CD4-positive, alpha-beta T cell treated with Interleukin-6 at 100 ng/mL for 8 hours (primary cell): ENCODE results near the gene PSMF1.
A peak's percentile ranks its signal among the peaks of the same experiment; 100 is the strongest.

Source experiments
- DNase-seq: peaks from one replicate; pipeline ENCODE4 v3.0.0-alpha.2; 2020; ENCODE audit warnings: mixed read lengths, low spot score

The PSMF1 gene

GRCh38 chr20:1190847-1191246 is 72.4 kb downstream of the PSMF1 start:
- no peak for DNase-seq

GRCh38 chr20:1191299-1191698 is 72.9 kb downstream of the PSMF1 start:
- DNase-seq, result no peak

- DNase-seq, result no peak
Observed at GRCh38 chr20:1195226-1195625, 76.8 kb downstream of the PSMF1 start.

DNA sequence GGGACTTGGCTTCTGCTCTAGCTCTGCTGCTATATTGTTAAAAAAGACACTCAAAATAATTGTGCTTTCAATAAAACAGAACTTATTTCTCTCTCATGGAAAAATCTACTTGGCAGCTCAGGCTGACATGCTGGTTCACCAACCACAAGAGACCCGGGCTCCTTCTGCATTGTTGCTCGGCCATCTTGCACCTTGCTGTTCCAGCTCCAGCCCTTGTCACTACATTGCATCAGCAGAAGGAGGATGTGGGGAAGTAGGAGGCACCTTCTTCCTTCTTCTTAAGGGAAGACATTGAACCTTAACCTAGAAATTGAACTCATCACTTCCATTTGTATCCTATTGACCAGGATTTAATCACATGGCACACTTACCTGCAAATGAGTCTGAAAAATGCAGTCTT is 78.2 kb downstream of the PSMF1 start:
- no peak for DNase-seq

GRCh38 chr20:1197801-1198200 is 79.4 kb downstream of the PSMF1 start:
- no peak for DNase-seq

- no peak for DNase-seq
Observed at GRCh38 chr20:1198751-1199150, 80.3 kb downstream of the PSMF1 start.

DNA sequence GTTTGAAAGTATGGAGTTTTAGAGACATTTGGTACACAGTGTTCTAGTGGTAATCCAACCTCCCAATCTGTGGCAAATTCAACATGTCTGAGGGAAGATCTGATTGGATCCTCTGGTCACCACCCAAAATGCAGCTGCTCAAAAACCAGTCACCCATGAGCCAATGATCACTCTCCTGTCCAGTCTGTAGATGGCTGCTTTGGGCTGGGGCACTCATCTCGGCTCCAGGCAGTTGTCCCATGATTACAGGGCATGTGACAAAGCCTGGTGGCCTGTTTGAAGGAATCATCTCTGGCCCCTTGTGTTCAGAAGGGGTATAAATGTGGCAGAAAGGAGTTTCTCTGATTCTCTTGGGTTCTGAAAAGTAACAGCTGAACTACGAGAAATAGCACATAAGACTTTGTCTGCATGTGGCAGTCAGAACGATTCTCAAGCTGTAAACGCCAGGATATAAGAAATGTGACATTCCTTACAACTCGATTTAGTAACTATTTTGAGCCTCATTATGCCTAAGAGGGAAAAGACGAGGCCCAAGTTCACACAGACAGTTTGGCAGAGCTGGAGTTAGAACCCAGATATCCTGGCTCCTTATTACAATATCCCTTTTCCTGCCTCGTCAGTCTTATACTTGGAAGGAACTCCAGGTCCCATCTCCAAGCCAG is 80.9 kb downstream of the PSMF1 start:
- no peak for DNase-seq

GRCh38 chr20:1199964-1200363 is 81.6 kb downstream of the PSMF1 start:
- DNase-seq, result no peak

- no peak for DNase-seq
Observed at GRCh38 chr20:1202762-1203504, 84.5 kb downstream of the PSMF1 start, which contains the start of gene C20orf202. TSS of gene C20orf202 (plus strand) at chr20:1203454. CDS start at chr20:1203586, 132 bp downstream.

DNA sequence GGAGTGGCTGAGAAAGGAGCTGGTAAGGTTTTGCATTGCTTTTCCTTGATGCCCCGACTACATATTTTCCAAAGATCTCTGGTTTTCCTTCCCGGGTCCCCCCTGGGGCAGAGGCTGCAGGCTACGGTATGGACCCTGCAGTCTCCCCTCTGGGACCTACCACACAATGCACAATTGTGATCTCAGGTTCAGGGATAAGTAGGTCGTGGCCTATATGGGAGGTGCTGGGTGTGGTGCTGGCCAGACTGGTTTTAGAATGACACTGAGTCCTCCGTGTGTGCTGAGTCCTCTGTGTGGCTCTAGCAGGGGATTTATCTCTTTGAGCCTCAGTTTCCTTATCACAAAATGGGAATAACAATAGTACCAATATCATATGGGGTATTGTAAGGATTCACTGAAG is 85.2 kb downstream of the PSMF1 start:
- no peak for DNase-seq

GRCh38 chr20:1204113-1204512 is 85.7 kb downstream of the PSMF1 start:
- no peak for DNase-seq

GRCh38 chr20:1204576-1204975 is 86.2 kb downstream of the PSMF1 start:
- no peak for DNase-seq

DNA sequence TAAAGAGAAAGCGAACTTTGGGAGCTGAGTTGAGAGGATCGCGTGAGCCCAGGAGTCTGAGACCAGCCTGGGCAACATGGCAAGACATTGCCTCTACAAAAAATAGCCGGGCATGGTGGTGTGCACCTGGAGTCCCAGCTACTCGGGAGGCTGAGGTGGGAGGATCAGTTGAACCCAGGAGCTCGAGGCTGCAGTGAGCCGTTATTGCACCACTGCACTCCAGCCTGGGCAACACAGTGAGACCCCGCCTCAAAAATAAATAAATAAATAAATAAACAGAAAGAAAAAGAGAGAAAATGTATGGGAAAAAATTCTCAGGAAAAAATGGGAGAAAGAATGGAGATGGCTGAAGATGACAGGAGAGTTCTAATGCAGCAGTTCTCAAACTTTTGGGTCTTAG is 87.4 kb downstream of the PSMF1 start:
- no peak for DNase-seq

DNA sequence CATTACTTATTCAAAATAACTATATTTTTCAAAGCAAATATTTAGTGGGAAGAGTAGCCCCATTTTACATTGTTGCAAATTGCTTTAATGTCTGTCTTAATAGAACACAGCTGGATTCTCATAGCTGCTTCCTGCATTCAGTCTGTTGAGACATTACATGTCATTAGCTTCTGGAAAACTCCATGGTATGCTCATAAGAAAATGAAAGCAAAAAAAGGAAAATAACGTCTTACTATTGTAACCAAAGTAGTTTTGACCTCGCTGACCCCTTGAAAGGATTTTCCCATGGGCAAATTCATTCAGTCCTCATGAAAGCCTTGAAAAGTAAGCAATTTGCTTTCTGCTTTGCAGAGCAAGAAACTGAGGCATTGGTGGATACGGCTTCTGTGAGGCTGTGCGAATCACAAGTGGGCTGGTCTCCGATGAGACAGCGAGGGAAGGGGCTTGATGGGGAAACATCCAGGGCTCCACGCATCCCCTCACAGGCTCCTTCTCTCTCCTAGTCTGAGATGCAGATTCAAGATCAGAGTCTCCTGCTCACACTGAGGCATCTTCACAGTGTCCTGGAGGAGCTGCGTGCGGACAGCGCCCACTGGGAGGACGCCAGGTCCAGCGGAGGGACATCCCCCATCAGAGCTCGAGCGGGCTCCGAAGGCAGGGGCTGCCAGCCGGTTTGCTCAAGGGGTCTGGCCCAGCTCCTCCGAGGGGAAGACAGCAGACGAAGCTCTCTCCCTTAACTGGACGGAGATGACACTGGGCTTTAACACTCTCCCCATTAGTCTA is 88.2 kb downstream of the PSMF1 start:
- no peak for DNase-seq

DNA sequence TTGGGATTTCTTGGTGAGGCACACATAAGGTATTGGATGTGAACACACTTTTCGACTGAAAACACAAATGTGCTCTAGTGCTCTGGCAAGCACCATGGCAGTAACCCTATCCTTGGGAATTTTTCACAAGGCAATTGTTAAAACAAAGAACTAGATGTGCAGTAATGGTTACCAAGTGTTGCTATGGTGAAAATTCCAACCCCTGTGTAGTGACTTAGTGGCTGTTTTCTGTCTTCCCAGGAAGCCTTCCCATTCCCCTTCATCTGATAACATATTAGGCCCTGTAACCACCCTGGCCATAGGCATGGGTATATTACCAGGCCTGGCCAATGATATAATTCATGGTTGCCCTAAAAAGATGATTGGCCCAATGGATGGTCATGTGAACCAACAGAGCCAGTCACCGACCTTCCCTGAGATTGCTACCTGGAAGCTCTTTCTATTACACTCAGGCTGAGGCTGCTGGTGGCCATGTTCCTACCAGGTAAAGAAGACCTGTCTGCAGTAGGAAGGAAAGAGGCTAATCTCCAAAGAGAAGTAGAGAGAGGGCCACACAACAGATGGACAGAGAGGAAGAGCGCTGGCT is 89.0 kb downstream of the PSMF1 start:
- no peak for DNase-seq

DNA sequence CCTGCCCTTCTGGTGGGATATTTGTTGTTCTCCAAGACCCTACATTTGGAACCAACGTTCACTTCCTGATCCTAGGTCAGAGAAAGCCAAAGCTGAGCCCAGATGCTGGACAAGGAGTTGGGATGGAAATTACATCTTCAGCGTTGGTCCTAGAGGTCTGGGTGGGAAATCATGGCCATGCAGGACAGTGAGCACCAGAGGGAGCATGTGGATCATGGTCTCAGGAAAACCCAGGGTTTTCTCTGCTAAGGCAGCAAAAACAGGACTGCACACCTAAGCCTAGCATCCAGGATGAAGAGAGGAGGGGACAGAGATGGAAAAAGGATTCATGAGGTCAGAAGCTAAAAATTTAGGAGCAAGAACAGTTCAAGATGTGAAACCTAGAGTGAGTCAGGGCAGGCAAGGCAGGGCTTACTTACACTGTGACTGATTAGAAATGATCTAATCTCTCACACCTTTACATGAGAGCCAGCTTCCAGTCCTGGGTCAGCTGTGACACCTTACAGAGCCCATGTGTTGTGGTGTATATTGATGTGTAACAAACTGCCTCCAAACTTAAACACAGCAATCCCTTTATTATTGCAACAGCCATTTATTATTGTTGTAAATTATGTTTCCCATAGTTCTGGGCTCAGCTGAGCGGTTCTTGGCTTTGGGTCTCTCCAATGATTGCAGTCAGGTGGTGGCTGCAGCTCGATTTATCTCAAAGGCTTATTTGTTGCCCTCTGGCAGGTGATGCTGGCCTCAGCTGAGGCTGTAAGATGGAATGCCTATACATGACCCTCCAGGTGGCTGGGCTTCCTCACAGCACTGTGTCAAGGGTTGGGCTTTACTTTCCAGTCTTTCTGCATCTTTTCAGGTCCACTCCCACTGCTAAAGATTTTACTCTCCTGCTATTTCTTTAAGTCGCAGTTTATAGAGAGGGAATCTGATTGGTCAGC is 91.3 kb downstream of the PSMF1 start:
- DNase-seq, result no peak

DNA sequence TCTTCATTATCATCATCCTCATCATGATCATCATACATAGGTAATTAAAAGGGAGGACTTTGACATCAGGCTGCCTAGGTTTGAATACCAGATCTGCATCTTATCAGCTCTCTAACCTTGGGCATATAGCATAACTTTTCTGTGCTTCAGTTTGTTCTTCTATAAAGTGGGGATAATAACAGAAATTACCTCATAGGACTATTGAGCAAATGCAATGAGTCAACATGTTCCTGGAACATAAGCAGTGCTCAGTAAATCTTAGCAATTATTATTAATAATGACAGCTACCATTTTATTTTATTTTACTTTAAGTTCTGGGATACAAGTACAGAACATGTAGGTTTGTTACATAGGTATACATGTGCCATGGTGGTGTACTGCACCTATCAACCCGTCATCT is 92.1 kb downstream of the PSMF1 start:
- DNase-seq, result no peak

DNA sequence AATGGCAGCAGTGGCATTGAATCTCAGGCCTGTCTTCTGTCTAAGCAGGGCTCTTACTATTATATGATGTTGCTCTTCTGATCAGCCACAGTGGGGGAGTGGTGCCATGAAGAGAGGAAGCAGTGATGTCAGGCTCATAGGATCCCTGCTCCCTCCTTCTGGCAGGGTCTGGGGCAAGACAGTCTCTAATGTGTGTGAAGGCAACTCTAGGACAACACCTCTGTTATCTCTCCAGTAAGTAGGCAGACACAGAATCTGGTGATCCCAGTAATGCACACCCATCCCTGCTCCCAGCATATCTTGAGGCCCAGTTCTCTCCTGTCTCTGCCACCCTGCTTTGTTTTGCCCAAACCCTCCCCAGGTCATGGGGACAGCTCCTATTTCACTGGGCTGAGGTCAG is 93.6 kb downstream of the PSMF1 start:
- no peak for DNase-seq

DNA sequence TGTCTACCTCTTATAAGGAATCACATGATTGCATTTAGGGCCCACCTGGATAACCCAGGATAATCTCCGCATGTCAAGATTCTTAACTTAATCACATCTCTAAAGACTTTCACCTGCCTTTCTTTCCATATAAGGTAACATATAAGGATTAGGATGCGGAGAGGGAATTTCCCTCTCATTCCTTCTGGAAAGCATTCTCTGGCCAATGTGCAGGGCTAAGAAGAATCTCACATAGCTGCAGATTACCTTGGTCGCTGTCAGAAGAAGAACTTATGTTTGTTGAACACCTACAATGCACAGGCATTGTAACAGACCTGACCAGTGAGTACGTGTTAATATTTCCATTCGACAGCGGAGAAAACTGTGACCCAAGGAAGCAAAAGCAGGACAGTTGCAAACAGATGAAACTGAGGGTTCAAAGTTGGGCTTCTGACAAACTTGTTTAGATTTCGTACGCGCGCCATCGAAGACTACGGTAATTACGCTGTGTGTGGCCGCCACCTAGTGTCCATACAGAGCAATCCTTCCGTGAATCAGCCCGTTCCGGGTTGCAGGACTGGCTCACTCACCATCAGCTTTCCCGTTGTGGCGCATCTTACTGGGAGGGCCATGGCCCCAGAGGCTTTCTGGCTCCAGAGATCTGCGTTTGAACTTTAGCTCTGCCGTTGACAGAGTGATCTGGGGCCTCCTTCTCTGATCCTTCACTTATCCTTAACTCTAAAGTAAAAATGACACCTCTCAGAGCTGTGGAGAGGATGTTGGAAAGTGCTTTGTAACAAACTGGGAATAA is 94.4 kb downstream of the PSMF1 start:
- DNase-seq, result peak; percentile 71

DNA sequence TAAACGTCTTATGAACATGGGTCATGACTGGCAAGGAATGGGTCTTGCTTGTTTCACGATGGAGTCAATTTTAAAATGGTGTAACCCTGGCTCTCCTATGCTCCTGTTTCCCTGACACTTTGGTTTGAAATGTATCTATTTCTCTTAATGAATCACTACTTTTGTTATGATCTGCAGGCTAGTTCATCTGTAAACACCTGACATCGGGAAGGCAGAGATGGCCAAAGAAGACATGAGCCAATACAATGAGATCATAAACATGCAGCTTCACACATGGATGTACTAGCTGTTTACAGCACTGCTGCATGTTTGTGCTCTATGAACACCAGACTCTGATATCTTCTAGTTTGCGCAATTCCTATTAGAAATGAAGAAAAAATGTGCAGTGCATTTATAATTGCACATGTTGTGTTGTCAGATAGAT is 96.4 kb downstream of the PSMF1 start:
- DNase-seq, result no peak
